KMS-11 (cell line): Measurements from ENCODE around the gene PDE11A.

Experiments
- H2AFZ ChIP-seq: fragments of 200-600 bp; sonication (generic); 2 replicates; pipeline ENCODE4 v1.6.1; 2016; ENCODE audit warnings: antibody characterized with exemption, mixed run types, low read depth
- H3K27ac ChIP-seq: fragments of 200-600 bp; sonication (generic); 2 replicates; pipeline ENCODE4 v1.6.1; 2016; ENCODE audit warnings: mild to moderate bottlenecking, mixed run types
- H3K27me3 ChIP-seq: fragments of 200-600 bp; sonication (generic); 2 replicates; pipeline ENCODE4 v1.6.1; 2017; ENCODE audit warnings: mild to moderate bottlenecking, low read depth, mixed run types, moderate library complexity; ENCODE audit not compliant: insufficient read depth
- H3K36me3 ChIP-seq: fragments of 200-600 bp; sonication (generic); 2 replicates; pipeline ENCODE4 v1.6.1; 2017; ENCODE audit warnings: mild to moderate bottlenecking, mixed run types; ENCODE audit not compliant: insufficient read depth
- H3K4me1 ChIP-seq: fragments of 200-600 bp; sonication (generic); 2 replicates; pipeline ENCODE4 v1.6.1; 2016; ENCODE audit warnings: mild to moderate bottlenecking, low read depth, mixed run types; ENCODE audit not compliant: poor library complexity, severe bottlenecking
- H3K4me2 ChIP-seq: fragments of 200-600 bp; sonication (generic); 2 replicates; pipeline ENCODE4 v1.7.0; 2016; ENCODE audit warnings: mild to moderate bottlenecking, mixed run types
- H3K4me3 ChIP-seq: fragments of 200-600 bp; sonication (generic); IDR thresholded peaks from 2 replicates; pipeline ENCODE4 v1.6.1; 2017; ENCODE audit warnings: low read depth, low read length, mixed read lengths; ENCODE audit not compliant: insufficient read depth
- H3K79me2 ChIP-seq: fragments of 200-600 bp; sonication (generic); 2 replicates; pipeline ENCODE4 v1.6.1; 2016; ENCODE audit warnings: low read depth, mixed run types; ENCODE audit not compliant: insufficient read depth
- H3K9ac ChIP-seq: fragments of 200-600 bp; sonication (generic); 2 replicates; pipeline ENCODE4 v1.6.1; 2016; ENCODE audit warnings: mild to moderate bottlenecking, mixed run types
- H4K20me1 ChIP-seq: fragments of 200-600 bp; sonication (generic); 2 replicates; pipeline ENCODE4 v1.6.1; 2016; ENCODE audit warnings: mild to moderate bottlenecking, mixed run types; ENCODE audit not compliant: insufficient read depth
- TF ChIP-seq, protein P1 (sequence below): fragments of 200-600 bp; sonication (generic); conservative IDR thresholded peaks from 2 replicates; pipeline ENCODE4 v1.6.1; 2017; ENCODE audit warnings: low read depth, mild to moderate bottlenecking, antibody characterized with exemption, low read length, moderate library complexity, mixed read lengths

The PDE11A gene

DNA sequence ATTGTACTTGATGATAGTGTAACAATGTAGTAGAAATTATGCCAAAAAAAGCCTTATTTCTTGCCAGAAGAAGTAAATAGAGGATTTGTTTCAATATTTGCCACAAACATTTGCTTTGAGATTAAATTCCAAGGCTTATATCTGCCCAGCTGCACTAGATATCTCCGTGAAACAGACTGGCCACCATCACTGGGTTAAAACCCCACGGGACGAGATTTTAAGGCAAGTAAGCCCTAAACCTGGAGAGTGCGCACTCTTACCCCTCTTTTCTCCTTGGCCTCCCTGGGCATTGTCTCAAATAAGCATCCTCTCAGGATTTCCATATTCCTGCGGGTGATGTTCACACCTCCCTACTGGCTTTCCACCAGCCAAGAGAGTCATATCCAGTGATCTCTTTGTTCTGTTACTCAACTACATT is 345.6 kb downstream of the PDE11A start:
- Histone ChIP-seq H4K20me1 (no peaks in the 10 kb centered on the region), H3K4me3 (no peak overlapping the region), H3K4me2 (no peak overlapping the region), H3K27me3 (no peaks in the 10 kb centered on the region), H3K4me1 (no peaks in the 10 kb centered on the region), H3K27ac (no peak overlapping the region), H2AFZ (no peak overlapping the region), H3K79me2 (no peaks in the 10 kb centered on the region), H3K9ac (no peak overlapping the region), H3K36me3 (no peaks in the 10 kb centered on the region)
- TF ChIP-seq, protein P1, sequence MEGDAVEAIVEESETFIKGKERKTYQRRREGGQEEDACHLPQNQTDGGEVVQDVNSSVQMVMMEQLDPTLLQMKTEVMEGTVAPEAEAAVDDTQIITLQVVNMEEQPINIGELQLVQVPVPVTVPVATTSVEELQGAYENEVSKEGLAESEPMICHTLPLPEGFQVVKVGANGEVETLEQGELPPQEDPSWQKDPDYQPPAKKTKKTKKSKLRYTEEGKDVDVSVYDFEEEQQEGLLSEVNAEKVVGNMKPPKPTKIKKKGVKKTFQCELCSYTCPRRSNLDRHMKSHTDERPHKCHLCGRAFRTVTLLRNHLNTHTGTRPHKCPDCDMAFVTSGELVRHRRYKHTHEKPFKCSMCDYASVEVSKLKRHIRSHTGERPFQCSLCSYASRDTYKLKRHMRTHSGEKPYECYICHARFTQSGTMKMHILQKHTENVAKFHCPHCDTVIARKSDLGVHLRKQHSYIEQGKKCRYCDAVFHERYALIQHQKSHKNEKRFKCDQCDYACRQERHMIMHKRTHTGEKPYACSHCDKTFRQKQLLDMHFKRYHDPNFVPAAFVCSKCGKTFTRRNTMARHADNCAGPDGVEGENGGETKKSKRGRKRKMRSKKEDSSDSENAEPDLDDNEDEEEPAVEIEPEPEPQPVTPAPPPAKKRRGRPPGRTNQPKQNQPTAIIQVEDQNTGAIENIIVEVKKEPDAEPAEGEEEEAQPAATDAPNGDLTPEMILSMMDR = no peak

DNA sequence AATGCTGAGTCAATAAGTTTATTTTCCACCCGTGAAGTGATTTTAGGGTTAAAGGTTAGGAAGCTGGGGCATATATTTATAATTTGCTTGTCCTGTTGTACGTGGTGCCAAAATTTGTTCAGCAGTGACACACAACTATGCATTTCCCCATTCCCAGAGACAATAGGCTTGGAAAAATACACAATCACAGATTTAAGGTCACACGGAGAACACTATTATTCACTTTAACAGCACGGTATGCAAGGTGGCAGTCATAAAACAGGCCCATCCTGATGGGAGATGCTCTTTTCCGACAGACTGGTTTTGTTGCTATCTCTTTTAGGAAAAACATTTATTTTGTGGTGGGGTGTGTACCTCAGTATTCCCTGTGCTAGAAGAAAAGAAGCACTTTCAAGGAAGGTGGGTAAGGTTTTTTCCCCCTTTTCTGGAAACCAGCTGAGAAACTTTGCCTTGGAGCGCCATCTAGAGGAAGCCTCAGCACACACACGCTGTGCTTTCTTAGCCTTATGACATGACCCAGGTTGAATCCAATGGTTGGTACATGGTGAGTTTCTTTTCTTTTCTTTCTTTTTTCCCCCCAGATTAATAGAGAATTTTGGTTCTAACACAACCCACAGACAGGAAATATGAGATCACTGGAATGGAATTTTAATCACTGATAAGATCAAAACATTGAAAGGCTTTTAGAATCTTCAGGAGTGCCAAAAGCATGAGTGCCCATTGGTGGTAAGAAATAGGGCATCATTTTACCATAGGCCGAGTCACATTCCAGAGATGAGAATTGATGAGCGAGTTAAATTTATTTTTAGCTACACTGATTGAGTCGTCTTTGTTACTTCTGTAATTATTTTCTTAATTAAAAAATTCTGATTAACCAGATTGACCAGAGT is 347.9 kb downstream of the PDE11A start:
- H3K4me3 ChIP-seq = no peak overlapping the region
- H3K27ac ChIP-seq = no peak overlapping the region
- H3K4me1 ChIP-seq = no peaks in the 10 kb centered on the region
- no peak overlapping the region for H3K4me2 ChIP-seq
- no peaks in the 10 kb centered on the region for H3K36me3 ChIP-seq
- H3K27me3 ChIP-seq = no peaks in the 10 kb centered on the region
- no peak overlapping the region for H3K9ac ChIP-seq
- TF ChIP-seq, protein P1 = peak; percentile 98
- no peak overlapping the region for H2AFZ ChIP-seq
- no peaks in the 10 kb centered on the region for H3K79me2 ChIP-seq
- H4K20me1 ChIP-seq = no peaks in the 10 kb centered on the region

DNA sequence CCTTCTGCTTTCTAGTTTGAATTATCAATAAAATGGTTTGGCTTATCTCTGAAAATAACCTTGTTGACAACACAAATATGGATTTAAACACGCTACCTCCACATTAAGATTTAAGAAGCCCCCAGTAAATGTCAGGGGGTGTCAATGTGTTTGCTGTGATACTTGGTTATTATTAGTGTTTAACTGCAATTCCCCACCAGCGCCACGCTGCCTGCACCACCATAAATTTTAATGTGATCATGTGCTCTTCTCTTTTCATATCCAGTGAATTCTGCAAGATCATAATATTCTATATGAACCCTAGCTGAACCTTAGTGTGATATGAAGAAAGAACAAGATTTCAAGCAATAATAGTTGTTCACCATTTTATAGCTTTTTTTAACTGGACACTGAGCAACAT is 349.3 kb downstream of the PDE11A start:
- no peaks in the 10 kb centered on the region for H3K27me3 ChIP-seq

DNA sequence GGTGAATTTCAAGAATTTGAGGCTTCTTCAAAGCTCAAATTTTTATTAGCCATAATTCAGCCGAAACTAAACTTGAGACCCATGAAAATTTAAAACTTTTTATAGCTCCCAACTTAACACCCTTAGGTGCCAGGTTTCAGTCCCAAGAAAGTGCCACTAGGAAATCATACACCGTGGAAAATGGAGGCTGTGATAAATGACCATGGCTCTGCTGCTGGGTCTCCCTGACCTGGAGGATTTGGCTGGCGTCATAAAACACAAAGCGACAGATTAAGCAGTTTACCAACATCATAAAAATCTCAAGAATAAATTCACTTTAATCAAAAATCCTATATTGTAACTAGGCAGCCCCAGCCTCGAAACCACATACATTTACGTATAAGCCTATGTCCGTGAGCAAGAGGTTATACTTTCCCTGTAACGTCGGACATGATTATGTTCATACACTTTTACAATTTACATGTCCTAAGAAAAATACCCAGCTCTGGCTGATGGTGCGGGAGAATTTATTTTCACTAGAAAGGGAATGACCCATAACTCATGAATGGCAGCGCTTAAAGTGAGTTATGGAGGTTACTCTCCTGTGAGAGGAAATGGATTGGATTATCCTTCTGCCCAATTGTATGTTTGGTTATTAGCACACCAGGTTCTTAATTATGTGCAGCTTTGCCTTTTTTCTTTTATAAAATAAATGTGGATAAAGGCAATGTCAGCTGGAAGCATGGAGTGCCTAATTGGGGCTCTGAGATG is 350.6 kb downstream of the PDE11A start:
- Histone ChIP-seq H2AFZ (no peak overlapping the region), H3K9ac (no peak overlapping the region), H3K4me2 (no peak overlapping the region), H3K4me1 (no peaks in the 10 kb centered on the region), H4K20me1 (no peaks in the 10 kb centered on the region), H3K4me3 (no peak overlapping the region), H3K27me3 (no peaks in the 10 kb centered on the region), H3K27ac (no peak overlapping the region), H3K79me2 (no peaks in the 10 kb centered on the region), H3K36me3 (no peaks in the 10 kb centered on the region)
- TF ChIP-seq, protein P1 = no peak

More for the DNA sequence above, 349.3 kb downstream of the PDE11A start:
- no peaks in the 10 kb centered on the region for H3K79me2 ChIP-seq
- no peak overlapping the region for H3K4me3 ChIP-seq
- no peaks in the 10 kb centered on the region for H3K4me1 ChIP-seq
- no peak overlapping the region for H2AFZ ChIP-seq
- no peak overlapping the region for H3K27ac ChIP-seq
- H3K4me2 ChIP-seq = no peak overlapping the region
- H4K20me1 ChIP-seq = no peaks in the 10 kb centered on the region
- no peaks in the 10 kb centered on the region for H3K36me3 ChIP-seq
- H3K9ac ChIP-seq = no peak overlapping the region
- TF ChIP-seq, protein P1 = no peak
